ENCODE data around the gene NRP2.

NRP2 gene

DNA sequence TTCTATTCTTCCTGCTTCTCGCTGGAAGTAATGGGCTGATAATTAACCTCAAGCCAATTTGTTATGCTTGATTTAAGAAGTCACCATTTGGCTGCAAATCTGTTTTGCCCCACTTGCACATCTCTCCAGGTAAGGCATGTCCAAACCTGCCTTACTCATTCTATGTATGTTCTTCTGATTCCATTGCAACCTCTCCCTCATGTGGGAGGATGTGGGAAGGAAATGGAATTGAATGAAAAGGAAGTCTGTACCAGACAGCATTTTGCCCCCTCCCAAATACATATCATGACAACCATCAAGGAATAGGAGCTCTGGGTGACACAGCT is 131.7 kb downstream of the NRP2 start:
- TF ChIP-seq, protein P1, sequence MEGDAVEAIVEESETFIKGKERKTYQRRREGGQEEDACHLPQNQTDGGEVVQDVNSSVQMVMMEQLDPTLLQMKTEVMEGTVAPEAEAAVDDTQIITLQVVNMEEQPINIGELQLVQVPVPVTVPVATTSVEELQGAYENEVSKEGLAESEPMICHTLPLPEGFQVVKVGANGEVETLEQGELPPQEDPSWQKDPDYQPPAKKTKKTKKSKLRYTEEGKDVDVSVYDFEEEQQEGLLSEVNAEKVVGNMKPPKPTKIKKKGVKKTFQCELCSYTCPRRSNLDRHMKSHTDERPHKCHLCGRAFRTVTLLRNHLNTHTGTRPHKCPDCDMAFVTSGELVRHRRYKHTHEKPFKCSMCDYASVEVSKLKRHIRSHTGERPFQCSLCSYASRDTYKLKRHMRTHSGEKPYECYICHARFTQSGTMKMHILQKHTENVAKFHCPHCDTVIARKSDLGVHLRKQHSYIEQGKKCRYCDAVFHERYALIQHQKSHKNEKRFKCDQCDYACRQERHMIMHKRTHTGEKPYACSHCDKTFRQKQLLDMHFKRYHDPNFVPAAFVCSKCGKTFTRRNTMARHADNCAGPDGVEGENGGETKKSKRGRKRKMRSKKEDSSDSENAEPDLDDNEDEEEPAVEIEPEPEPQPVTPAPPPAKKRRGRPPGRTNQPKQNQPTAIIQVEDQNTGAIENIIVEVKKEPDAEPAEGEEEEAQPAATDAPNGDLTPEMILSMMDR (conservative IDR thresholded peaks at IDR 0.05; ENCODE audit: low read length): no peak
- TF ChIP-seq EZH2phosphoT487 (IDR thresholded peaks at IDR 0.05; ENCODE audit: borderline replicate concordance): no peak
- no peaks in the 10 kb centered on the region for H3K9me3 ChIP-seq (ENCODE audit: insufficient read depth, low read depth, low read length)

DNA sequence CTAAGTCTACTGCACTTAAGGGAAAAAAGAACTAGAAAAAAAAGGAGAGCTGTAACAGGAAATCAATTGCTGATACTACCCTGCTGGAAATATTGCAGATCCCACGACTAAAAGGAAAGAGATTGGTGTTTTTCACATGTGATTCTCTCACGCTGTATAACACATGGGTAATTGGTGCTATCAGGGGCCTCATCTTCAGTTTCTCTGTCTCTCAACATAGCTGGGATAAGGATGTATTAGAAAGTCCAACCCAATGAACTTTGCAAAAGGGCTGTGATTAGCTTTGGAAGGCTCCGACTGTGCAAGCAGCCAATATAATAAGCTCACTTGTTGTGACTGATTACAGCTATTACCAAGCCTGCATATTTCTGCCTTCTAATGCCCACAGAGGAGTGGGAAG is 133.4 kb downstream of the NRP2 start:
- H3K27me3 ChIP-seq (ENCODE audit: insufficient read depth, low read length, poor library complexity, severe bottlenecking): no peaks in the 10 kb centered on the region
- H2AFZ ChIP-seq (ENCODE audit: low read length): no peak overlapping the region
- H3K9me3 ChIP-seq (ENCODE audit: insufficient read depth, low read depth, low read length): no peaks in the 10 kb centered on the region
- H3K9ac ChIP-seq (ENCODE audit: low read depth, low read length, poor library complexity, severe bottlenecking): no peak overlapping the region
- H3K9me2 ChIP-seq (replicated peaks; ENCODE audit: low read depth, low read length): no peaks in the 10 kb centered on the region
- H3K4me2 ChIP-seq (ENCODE audit: low read depth, low read length, poor library complexity, severe bottlenecking): no peak overlapping the region
- no peak overlapping the region for H3K4me3 ChIP-seq (ENCODE audit: low read length, poor library complexity, severe bottlenecking)
- H3K36me3 ChIP-seq (ENCODE audit: insufficient read depth, low read length): no peaks in the 10 kb centered on the region
- TF ChIP-seq, protein P1 (conservative IDR thresholded peaks at IDR 0.05; ENCODE audit: low read length): no peak
- TF ChIP-seq EZH2phosphoT487 (IDR thresholded peaks at IDR 0.05; ENCODE audit: borderline replicate concordance): no peak
- no peaks in the 10 kb centered on the region for H3K79me2 ChIP-seq (ENCODE audit: insufficient read depth, low read length)
- no peaks in the 10 kb centered on the region for H4K20me1 ChIP-seq (ENCODE audit: insufficient read depth, low read length, poor library complexity, severe bottlenecking)
- no peaks in the 10 kb centered on the region for H3K4me1 ChIP-seq (ENCODE audit: insufficient read depth, low read length, poor library complexity, severe bottlenecking)
- H3F3A ChIP-seq (ENCODE audit: low read depth): no peaks in the 10 kb centered on the region

More for the DNA sequence above, 131.7 kb downstream of the NRP2 start:
- no peaks in the 10 kb centered on the region for H3K79me2 ChIP-seq (ENCODE audit: insufficient read depth, low read length)
- H3K27me3 ChIP-seq (ENCODE audit: insufficient read depth, low read length, poor library complexity, severe bottlenecking): no peaks in the 10 kb centered on the region
- no peak overlapping the region for H3K4me3 ChIP-seq (ENCODE audit: low read length, poor library complexity, severe bottlenecking)
- H3K36me3 ChIP-seq (ENCODE audit: insufficient read depth, low read length): no peaks in the 10 kb centered on the region
- no peaks in the 10 kb centered on the region for H3F3A ChIP-seq (ENCODE audit: low read depth)
- no peaks in the 10 kb centered on the region for H3K4me1 ChIP-seq (ENCODE audit: insufficient read depth, low read length, poor library complexity, severe bottlenecking)
- no peak overlapping the region for H3K4me2 ChIP-seq (ENCODE audit: low read depth, low read length, poor library complexity, severe bottlenecking)
- H4K20me1 ChIP-seq (ENCODE audit: insufficient read depth, low read length, poor library complexity, severe bottlenecking): no peaks in the 10 kb centered on the region
- no peak overlapping the region for H2AFZ ChIP-seq (ENCODE audit: low read length)
- H3K9ac ChIP-seq (ENCODE audit: low read depth, low read length, poor library complexity, severe bottlenecking): no peak overlapping the region
- no peaks in the 10 kb centered on the region for H3K9me2 ChIP-seq (replicated peaks; ENCODE audit: low read depth, low read length)

DNA sequence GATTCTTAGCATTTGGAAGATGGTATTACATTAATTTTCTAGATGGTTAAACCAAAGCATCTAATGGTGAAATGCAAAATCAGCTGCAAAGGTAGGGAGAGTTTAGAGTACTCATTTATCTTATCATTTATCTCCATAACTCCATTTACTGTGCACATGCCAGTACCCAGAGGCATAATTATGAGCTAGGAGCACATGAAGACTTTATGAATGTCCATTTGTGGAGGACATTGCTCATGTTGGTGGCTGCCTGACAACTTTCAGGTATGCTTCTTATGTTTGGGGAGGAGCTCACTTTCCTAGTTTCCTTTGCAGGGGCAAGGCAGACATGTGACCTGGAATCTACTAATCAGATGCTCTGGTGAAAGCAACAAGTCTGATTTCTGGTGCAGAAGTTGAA is 134.0 kb downstream of the NRP2 start:
- no peaks in the 10 kb centered on the region for H3K36me3 ChIP-seq (ENCODE audit: insufficient read depth, low read length)
- no peaks in the 10 kb centered on the region for H3K4me1 ChIP-seq (ENCODE audit: insufficient read depth, low read length, poor library complexity, severe bottlenecking)
- H3F3A ChIP-seq (ENCODE audit: low read depth): no peaks in the 10 kb centered on the region
- H3K9me2 ChIP-seq (replicated peaks; ENCODE audit: low read depth, low read length): no peaks in the 10 kb centered on the region
- H3K4me3 ChIP-seq (ENCODE audit: low read length, poor library complexity, severe bottlenecking): no peak overlapping the region
- no peak overlapping the region for H3K4me2 ChIP-seq (ENCODE audit: low read depth, low read length, poor library complexity, severe bottlenecking)
- no peaks in the 10 kb centered on the region for H3K27me3 ChIP-seq (ENCODE audit: insufficient read depth, low read length, poor library complexity, severe bottlenecking)
- H3K9ac ChIP-seq (ENCODE audit: low read depth, low read length, poor library complexity, severe bottlenecking): no peak overlapping the region
- H2AFZ ChIP-seq (ENCODE audit: low read length): peak overlapping the region; percentile 17; the same call in 1 of the 2 replicates
- TF ChIP-seq, protein P1 (conservative IDR thresholded peaks at IDR 0.05; ENCODE audit: low read length): no peak
- no peak for TF ChIP-seq EZH2phosphoT487 (IDR thresholded peaks at IDR 0.05; ENCODE audit: borderline replicate concordance)
- H3K9me3 ChIP-seq (ENCODE audit: insufficient read depth, low read depth, low read length): no peaks in the 10 kb centered on the region
- no peaks in the 10 kb centered on the region for H3K79me2 ChIP-seq (ENCODE audit: insufficient read depth, low read length)
- H4K20me1 ChIP-seq (ENCODE audit: insufficient read depth, low read length, poor library complexity, severe bottlenecking): no peaks in the 10 kb centered on the region
